ENCODE results near the gene GDF7. TPM values are rescaled to one million over a fixed set of nuclear protein-coding genes. Genes with fewer than 3 reads are reported as not detected.

The GDF7 gene
- total RNA-seq, 1 experiment from 2014 or later, result 0.02 TPM

DNA sequence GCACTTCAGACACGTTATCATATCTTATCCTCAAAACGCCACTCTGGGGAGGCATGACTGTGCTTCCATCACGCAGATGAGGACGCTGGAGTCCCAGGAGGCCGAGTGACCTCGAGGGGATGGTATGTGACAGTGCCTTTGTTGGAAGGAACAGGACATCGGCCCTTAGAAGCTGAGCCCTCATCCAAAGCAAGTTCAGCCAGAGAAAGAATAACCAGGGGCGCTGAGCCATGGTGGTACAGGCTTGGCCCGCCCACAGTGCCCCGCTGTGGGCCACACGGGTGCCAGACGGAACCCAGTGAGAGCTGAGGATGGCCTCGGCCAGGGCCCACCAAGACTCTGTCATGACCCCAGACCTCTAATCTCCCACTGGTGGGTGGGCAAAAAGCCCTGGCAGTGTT, 47.3 kb upstream of the GDF7 start:
- peaks cover 0 to 4% of the 10 kb centered on the region in 2 experiments; a peak in 1 of 4 replicates for H3K36me3 ChIP-seq (ENCODE audit: control insufficient read depth in 1 of 2, insufficient read depth in 2 of 2, low read length in 2 of 2)
- H4K20me1 ChIP-seq (ENCODE audit: insufficient read depth), result no peaks in the 10 kb centered on the region
- no peaks in the 10 kb centered on the region for H3K27me3 ChIP-seq (ENCODE audit: insufficient read depth, low read length)
- H3K79me2 ChIP-seq (ENCODE audit: insufficient read depth, low read length), result no peaks in the 10 kb centered on the region
- TF ChIP-seq, protein P1, sequence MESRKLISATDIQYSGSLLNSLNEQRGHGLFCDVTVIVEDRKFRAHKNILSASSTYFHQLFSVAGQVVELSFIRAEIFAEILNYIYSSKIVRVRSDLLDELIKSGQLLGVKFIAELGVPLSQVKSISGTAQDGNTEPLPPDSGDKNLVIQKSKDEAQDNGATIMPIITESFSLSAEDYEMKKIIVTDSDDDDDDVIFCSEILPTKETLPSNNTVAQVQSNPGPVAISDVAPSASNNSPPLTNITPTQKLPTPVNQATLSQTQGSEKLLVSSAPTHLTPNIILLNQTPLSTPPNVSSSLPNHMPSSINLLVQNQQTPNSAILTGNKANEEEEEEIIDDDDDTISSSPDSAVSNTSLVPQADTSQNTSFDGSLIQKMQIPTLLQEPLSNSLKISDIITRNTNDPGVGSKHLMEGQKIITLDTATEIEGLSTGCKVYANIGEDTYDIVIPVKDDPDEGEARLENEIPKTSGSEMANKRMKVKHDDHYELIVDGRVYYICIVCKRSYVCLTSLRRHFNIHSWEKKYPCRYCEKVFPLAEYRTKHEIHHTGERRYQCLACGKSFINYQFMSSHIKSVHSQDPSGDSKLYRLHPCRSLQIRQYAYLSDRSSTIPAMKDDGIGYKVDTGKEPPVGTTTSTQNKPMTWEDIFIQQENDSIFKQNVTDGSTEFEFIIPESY (IDR thresholded peaks at IDR 0.05; ENCODE audit: extremely low read depth, insufficient replicate concordance, low read length), result no peak
- TF ChIP-seq, protein P2, sequence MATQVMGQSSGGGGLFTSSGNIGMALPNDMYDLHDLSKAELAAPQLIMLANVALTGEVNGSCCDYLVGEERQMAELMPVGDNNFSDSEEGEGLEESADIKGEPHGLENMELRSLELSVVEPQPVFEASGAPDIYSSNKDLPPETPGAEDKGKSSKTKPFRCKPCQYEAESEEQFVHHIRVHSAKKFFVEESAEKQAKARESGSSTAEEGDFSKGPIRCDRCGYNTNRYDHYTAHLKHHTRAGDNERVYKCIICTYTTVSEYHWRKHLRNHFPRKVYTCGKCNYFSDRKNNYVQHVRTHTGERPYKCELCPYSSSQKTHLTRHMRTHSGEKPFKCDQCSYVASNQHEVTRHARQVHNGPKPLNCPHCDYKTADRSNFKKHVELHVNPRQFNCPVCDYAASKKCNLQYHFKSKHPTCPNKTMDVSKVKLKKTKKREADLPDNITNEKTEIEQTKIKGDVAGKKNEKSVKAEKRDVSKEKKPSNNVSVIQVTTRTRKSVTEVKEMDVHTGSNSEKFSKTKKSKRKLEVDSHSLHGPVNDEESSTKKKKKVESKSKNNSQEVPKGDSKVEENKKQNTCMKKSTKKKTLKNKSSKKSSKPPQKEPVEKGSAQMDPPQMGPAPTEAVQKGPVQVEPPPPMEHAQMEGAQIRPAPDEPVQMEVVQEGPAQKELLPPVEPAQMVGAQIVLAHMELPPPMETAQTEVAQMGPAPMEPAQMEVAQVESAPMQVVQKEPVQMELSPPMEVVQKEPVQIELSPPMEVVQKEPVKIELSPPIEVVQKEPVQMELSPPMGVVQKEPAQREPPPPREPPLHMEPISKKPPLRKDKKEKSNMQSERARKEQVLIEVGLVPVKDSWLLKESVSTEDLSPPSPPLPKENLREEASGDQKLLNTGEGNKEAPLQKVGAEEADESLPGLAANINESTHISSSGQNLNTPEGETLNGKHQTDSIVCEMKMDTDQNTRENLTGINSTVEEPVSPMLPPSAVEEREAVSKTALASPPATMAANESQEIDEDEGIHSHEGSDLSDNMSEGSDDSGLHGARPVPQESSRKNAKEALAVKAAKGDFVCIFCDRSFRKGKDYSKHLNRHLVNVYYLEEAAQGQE (IDR thresholded peaks at IDR 0.05; ENCODE audit: low read depth), result no peak
- no peak for TF ChIP-seq SP1 (IDR thresholded peaks at IDR 0.05; ENCODE audit: low read depth)
- TF ChIP-seq ZNF274 (IDR thresholded peaks at IDR 0.05; ENCODE audit: low read depth, low read length), result no peak
- TF ChIP-seq SIN3A (IDR thresholded peaks at IDR 0.05; ENCODE audit: low read depth), result no peak
- TF ChIP-seq, protein P3, sequence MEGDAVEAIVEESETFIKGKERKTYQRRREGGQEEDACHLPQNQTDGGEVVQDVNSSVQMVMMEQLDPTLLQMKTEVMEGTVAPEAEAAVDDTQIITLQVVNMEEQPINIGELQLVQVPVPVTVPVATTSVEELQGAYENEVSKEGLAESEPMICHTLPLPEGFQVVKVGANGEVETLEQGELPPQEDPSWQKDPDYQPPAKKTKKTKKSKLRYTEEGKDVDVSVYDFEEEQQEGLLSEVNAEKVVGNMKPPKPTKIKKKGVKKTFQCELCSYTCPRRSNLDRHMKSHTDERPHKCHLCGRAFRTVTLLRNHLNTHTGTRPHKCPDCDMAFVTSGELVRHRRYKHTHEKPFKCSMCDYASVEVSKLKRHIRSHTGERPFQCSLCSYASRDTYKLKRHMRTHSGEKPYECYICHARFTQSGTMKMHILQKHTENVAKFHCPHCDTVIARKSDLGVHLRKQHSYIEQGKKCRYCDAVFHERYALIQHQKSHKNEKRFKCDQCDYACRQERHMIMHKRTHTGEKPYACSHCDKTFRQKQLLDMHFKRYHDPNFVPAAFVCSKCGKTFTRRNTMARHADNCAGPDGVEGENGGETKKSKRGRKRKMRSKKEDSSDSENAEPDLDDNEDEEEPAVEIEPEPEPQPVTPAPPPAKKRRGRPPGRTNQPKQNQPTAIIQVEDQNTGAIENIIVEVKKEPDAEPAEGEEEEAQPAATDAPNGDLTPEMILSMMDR (IDR thresholded peaks at IDR 0.05 in 2 of 3, conservative IDR thresholded peaks at IDR 0.05 in 1 of 3; ENCODE audit: borderline replicate concordance in 1 of 3, insufficient read depth in 1 of 3, low read depth in 2 of 3, low read length in 2 of 3), result no peak
- no peak for TF ChIP-seq RAD21 (IDR thresholded peaks at IDR 0.05; ENCODE audit: low read depth)
- TF ChIP-seq, protein P4, sequence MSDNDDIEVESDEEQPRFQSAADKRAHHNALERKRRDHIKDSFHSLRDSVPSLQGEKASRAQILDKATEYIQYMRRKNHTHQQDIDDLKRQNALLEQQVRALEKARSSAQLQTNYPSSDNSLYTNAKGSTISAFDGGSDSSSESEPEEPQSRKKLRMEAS (IDR thresholded peaks at IDR 0.05), result no peak
- no peak for TF ChIP-seq CEBPB (IDR thresholded peaks at IDR 0.05; ENCODE audit: low read depth)
- TF ChIP-seq EZH2 (IDR thresholded peaks at IDR 0.05), result no peak
- no peak for TF ChIP-seq ZFX (IDR thresholded peaks at IDR 0.05)
- TF ChIP-seq, protein P5, sequence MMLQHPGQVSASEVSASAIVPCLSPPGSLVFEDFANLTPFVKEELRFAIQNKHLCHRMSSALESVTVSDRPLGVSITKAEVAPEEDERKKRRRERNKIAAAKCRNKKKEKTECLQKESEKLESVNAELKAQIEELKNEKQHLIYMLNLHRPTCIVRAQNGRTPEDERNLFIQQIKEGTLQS (IDR thresholded peaks at IDR 0.05), result no peak
- no peak for TF ChIP-seq POLR2A (IDR thresholded peaks at IDR 0.05; ENCODE audit: borderline replicate concordance, extremely low read depth, insufficient read depth, insufficient read length)
- TF ChIP-seq CBX3 (IDR thresholded peaks at IDR 0.05; ENCODE audit: low read depth), result no peak
- no peak for TF ChIP-seq SRF (IDR thresholded peaks at IDR 0.05; ENCODE audit: low read depth)
- TF ChIP-seq FOSL1 (IDR thresholded peaks at IDR 0.05; ENCODE audit: low read depth), result no peak
- TF ChIP-seq EGR1 (IDR thresholded peaks at IDR 0.05; ENCODE audit: low read depth), result no peak
- no peak overlapping the region for H2AFZ ChIP-seq (ENCODE audit: low read depth, low read length, poor library complexity, severe bottlenecking)
- ATAC-seq (no peak), DNase-seq (ENCODE audit: low read depth, low spot score) (no peak)
- peaks cover 21 to 32% of the 10 kb centered on the region in 2 experiments; a peak in 3 of 4 replicates for H3K4me1 ChIP-seq (ENCODE audit: control insufficient read depth in 1 of 2, insufficient read depth in 2 of 2, low read length in 2 of 2)
- no peaks in the 10 kb centered on the region for H3K9me3 ChIP-seq (ENCODE audit: control insufficient read depth in 1 of 2, insufficient read depth in 1 of 2, low read depth in 1 of 2, low read length in 2 of 2)
- RAD21 ChIA-PET (ENCODE audit: low non-redundant PET in 1 of 2, low total read pairs in 2 of 2, uncharacterized antibody in 2 of 2, unreplicated experiment in 2 of 2), result no interaction called here
- POLR2A ChIA-PET, result interaction anchor here (2.3 kb wide), 1 partner anchor 173 kb away, joined by 8 read pairs; the partner anchor contains the start of gene RHOB
- no peaks in the 10 kb centered on the region for H3K9me2 ChIP-seq (ENCODE audit: insufficient read depth)
- no TSS peak for BruUV-seq (replicated peaks)
- CTCF ChIA-PET, result no interaction called here
- intact Hi-C loops (cut with micrococcal nuclease), result no loop called here
- H3K27ac ChIP-seq (ENCODE audit: low read depth, low read length), result no peak overlapping the region
- H3K4me2 ChIP-seq (ENCODE audit: low read length), result no peak overlapping the region
- H3K9ac ChIP-seq (ENCODE audit: low read length), result no peak overlapping the region
- no peak overlapping the region for H3K4me3 ChIP-seq (replicated peaks in 1 of 2; ENCODE audit: low read depth in 1 of 2, low read length in 2 of 2)
